HEK293 (cell line): ENCODE measurements around the gene FASN.

Experiments used
- CTCF ChIA-PET: fragments of 350-600 bp; formaldehyde crosslinking; extraction: SDS; loops from one replicate; lab custom pipeline; 2021; ENCODE audit warnings: antibody characterized with exemption; lab: Yijun Ruan, JAX
- POLR2A ChIA-PET: fragments of 300-600 bp; formaldehyde crosslinking; extraction: SDS; loops from one replicate; lab custom pipeline; 2020; ENCODE audit warnings: antibody characterized with exemption, inconsistent platforms; lab: Yijun Ruan, JAX
- H3K27ac ChIP-seq: fragments of 200-500 bp; sonication (Bioruptor generic); 2 replicates; pipeline ENCODE4 v1.5.1; 2014; ENCODE audit warnings: low read depth, low read length, control low read depth, inconsistent platforms; ENCODE audit errors: extremely low read depth
- H3K36me3 ChIP-seq, 2 experiments: fragments of 200-500 bp in 1 of 2; sonication (Bioruptor generic) in 1 of 2; 1 replicate in 1 of 2; 2 replicates in 1 of 2; pipeline ENCODE4 v1.5.1; 2014 to 2017; ENCODE audit warnings: inconsistent platforms in 2 of 2, low read length in 2 of 2; ENCODE audit not compliant: control insufficient read depth in 2 of 2, insufficient read depth in 1 of 2
- H3K4me1 ChIP-seq: fragments of 200-500 bp; sonication (Bioruptor generic); 2 replicates; pipeline ENCODE4 v1.5.1; 2014; ENCODE audit warnings: mild to moderate bottlenecking, low read length, inconsistent platforms; ENCODE audit not compliant: control insufficient read depth, insufficient read depth
- H3K4me3 ChIP-seq: 2 replicates; pipeline ENCODE4 v1.5.1; 2011; ENCODE audit warnings: low read depth, mild to moderate bottlenecking, control low read depth, low read length, moderate library complexity
- H3K9me3 ChIP-seq: fragments of 200-500 bp; sonication (Bioruptor generic); 2 replicates; pipeline ENCODE4 v1.5.1; 2014; ENCODE audit warnings: low read depth, low read length, inconsistent platforms; ENCODE audit not compliant: control insufficient read depth, insufficient read depth
- BCL11B ChIP-seq: fragments of 450-650 bp; formaldehyde crosslinking; IDR thresholded peaks from 2 replicates; pipeline ENCODE4 v1.5.1; 2016; ENCODE audit warnings: low read depth, missing biosample characterization, missing genetic modification characterization
- PBX3 ChIP-seq: sonication (generic); formaldehyde crosslinking; IDR thresholded peaks from 2 replicates; pipeline ENCODE4 v1.8.1; 2022; ENCODE audit warnings: mild to moderate bottlenecking, moderate library complexity, missing genetic modification reagents
- SCRT1 ChIP-seq: fragments of 450-650 bp; formaldehyde crosslinking; IDR thresholded peaks from 2 replicates; pipeline ENCODE4 v1.5.1; 2016; ENCODE audit warnings: missing biosample characterization, missing genetic modification characterization, borderline replicate concordance
- SCRT2 ChIP-seq: fragments of 450-650 bp; formaldehyde crosslinking; IDR thresholded peaks from 2 replicates; pipeline ENCODE4 v1.5.1; 2016; ENCODE audit warnings: missing biosample characterization, missing genetic modification characterization
- ZNF335 ChIP-seq: fragments of 450-650 bp; formaldehyde crosslinking; conservative IDR thresholded peaks from 2 replicates; pipeline ENCODE4 v1.5.1; 2016; ENCODE audit warnings: missing biosample characterization, missing genetic modification characterization
- ZNF366 ChIP-seq: fragments of 450-650 bp; formaldehyde crosslinking; conservative IDR thresholded peaks from 2 replicates; pipeline ENCODE4 v1.5.1; 2016; ENCODE audit warnings: missing biosample characterization, missing genetic modification characterization
- ZNF660 ChIP-seq: fragments of 450-650 bp; IDR thresholded peaks from 2 replicates; pipeline ENCODE4 v1.5.1; 2018; ENCODE audit warnings: missing biosample characterization, mild to moderate bottlenecking, missing genetic modification characterization
- ZNF701 ChIP-seq: fragments of 450-650 bp; formaldehyde crosslinking; IDR thresholded peaks from 2 replicates; pipeline ENCODE4 v1.5.1; 2016; ENCODE audit warnings: missing biosample characterization, missing genetic modification characterization
- TF ChIP-seq, protein P1 (sequence below): fragments of 450-650 bp; formaldehyde crosslinking; IDR thresholded peaks from 2 replicates; pipeline ENCODE4 v1.5.1; 2016; ENCODE audit warnings: missing biosample characterization, missing genetic modification characterization
- TF ChIP-seq, protein P2 (sequence below): fragments of 450-650 bp; formaldehyde crosslinking; IDR thresholded peaks from 2 replicates; pipeline ENCODE4 v1.5.0; 2017; ENCODE audit warnings: missing biosample characterization, missing genetic modification characterization, borderline replicate concordance
- TF ChIP-seq, protein P3 (sequence below): fragments of 450-650 bp; formaldehyde crosslinking; IDR thresholded peaks from 2 replicates; pipeline ENCODE4 v1.5.1; 2016; ENCODE audit warnings: missing biosample characterization, missing genetic modification characterization
- TF ChIP-seq, protein P4 (sequence below): fragments of 450-650 bp; formaldehyde crosslinking; optimal IDR thresholded peaks from 2 replicates; pipeline ENCODE3; 2016; ENCODE audit warnings: missing biosample characterization, mild to moderate bottlenecking, missing genetic modification characterization
- TF ChIP-seq, protein P5 (sequence below): fragments of 450-650 bp; formaldehyde crosslinking; IDR thresholded peaks from 2 replicates; pipeline ENCODE4 v1.5.1; 2016; ENCODE audit warnings: missing biosample characterization, missing genetic modification characterization
- TF ChIP-seq, protein P6 (sequence below): fragments of 450-650 bp; formaldehyde crosslinking; conservative IDR thresholded peaks from 2 replicates; pipeline ENCODE4 v1.5.1; 2016; ENCODE audit warnings: low read depth, missing biosample characterization, missing genetic modification characterization

Gene FASN

GRCh38 chr17:82050761-82051641 is 47.0 kb downstream of the FASN start (continued):
- TF ChIP-seq, protein P1, sequence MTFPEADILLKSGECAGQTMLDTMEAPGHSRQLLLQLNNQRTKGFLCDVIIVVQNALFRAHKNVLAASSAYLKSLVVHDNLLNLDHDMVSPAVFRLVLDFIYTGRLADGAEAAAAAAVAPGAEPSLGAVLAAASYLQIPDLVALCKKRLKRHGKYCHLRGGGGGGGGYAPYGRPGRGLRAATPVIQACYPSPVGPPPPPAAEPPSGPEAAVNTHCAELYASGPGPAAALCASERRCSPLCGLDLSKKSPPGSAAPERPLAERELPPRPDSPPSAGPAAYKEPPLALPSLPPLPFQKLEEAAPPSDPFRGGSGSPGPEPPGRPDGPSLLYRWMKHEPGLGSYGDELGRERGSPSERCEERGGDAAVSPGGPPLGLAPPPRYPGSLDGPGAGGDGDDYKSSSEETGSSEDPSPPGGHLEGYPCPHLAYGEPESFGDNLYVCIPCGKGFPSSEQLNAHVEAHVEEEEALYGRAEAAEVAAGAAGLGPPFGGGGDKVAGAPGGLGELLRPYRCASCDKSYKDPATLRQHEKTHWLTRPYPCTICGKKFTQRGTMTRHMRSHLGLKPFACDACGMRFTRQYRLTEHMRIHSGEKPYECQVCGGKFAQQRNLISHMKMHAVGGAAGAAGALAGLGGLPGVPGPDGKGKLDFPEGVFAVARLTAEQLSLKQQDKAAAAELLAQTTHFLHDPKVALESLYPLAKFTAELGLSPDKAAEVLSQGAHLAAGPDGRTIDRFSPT (tag by site-specific recombination) = peak; percentile 5; the same call in 1 of the 2 replicates
- TF ChIP-seq, protein P2, sequence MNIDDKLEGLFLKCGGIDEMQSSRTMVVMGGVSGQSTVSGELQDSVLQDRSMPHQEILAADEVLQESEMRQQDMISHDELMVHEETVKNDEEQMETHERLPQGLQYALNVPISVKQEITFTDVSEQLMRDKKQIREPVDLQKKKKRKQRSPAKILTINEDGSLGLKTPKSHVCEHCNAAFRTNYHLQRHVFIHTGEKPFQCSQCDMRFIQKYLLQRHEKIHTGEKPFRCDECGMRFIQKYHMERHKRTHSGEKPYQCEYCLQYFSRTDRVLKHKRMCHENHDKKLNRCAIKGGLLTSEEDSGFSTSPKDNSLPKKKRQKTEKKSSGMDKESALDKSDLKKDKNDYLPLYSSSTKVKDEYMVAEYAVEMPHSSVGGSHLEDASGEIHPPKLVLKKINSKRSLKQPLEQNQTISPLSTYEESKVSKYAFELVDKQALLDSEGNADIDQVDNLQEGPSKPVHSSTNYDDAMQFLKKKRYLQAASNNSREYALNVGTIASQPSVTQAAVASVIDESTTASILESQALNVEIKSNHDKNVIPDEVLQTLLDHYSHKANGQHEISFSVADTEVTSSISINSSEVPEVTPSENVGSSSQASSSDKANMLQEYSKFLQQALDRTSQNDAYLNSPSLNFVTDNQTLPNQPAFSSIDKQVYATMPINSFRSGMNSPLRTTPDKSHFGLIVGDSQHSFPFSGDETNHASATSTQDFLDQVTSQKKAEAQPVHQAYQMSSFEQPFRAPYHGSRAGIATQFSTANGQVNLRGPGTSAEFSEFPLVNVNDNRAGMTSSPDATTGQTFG = no peak
- TF ChIP-seq BCL11B (tag by site-specific recombination) = peak; percentile 46; the same call in 1 of the 2 replicates
- TF ChIP-seq ZNF335 (tag by site-specific recombination) = peak; percentile 73; the same call in 1 of the 2 replicates

- peak overlapping the region; percentile 83; the same call in 1 of the 2 replicates for H3K4me3 ChIP-seq
- CTCF ChIA-PET = interaction anchor here (0.5 to 1.3 kb wide), 5 partner anchors 12 to 141 kb away, joined by 3 to 6 read pairs (median 4); partner anchors contain the start of gene DCXR
- TF ChIP-seq, protein P3, sequence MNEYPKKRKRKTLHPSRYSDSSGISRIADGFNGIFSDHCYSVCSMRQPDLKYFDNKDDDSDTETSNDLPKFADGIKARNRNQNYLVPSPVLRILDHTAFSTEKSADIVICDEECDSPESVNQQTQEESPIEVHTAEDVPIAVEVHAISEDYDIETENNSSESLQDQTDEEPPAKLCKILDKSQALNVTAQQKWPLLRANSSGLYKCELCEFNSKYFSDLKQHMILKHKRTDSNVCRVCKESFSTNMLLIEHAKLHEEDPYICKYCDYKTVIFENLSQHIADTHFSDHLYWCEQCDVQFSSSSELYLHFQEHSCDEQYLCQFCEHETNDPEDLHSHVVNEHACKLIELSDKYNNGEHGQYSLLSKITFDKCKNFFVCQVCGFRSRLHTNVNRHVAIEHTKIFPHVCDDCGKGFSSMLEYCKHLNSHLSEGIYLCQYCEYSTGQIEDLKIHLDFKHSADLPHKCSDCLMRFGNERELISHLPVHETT = no peak
- peak; percentile 32; the same call in 1 of the 2 replicates for TF ChIP-seq SCRT1 (tag by site-specific recombination)
- TF ChIP-seq, protein P4, sequence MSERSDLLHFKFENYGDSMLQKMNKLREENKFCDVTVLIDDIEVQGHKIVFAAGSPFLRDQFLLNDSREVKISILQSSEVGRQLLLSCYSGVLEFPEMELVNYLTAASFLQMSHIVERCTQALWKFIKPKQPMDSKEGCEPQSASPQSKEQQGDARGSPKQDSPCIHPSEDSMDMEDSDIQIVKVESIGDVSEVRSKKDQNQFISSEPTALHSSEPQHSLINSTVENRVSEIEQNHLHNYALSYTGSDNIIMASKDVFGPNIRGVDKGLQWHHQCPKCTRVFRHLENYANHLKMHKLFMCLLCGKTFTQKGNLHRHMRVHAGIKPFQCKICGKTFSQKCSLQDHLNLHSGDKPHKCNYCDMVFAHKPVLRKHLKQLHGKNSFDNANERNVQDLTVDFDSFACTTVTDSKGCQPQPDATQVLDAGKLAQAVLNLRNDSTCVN = no peak
- TF ChIP-seq SCRT2 (tag by site-specific recombination) = peak; percentile 72
- TF ChIP-seq, protein P1 (tag by site-specific recombination) = peak; percentile 34; the same call in 1 of the 2 replicates
- no peak for TF ChIP-seq ZNF701 (tag by site-specific recombination)
- TF ChIP-seq, protein P5, sequence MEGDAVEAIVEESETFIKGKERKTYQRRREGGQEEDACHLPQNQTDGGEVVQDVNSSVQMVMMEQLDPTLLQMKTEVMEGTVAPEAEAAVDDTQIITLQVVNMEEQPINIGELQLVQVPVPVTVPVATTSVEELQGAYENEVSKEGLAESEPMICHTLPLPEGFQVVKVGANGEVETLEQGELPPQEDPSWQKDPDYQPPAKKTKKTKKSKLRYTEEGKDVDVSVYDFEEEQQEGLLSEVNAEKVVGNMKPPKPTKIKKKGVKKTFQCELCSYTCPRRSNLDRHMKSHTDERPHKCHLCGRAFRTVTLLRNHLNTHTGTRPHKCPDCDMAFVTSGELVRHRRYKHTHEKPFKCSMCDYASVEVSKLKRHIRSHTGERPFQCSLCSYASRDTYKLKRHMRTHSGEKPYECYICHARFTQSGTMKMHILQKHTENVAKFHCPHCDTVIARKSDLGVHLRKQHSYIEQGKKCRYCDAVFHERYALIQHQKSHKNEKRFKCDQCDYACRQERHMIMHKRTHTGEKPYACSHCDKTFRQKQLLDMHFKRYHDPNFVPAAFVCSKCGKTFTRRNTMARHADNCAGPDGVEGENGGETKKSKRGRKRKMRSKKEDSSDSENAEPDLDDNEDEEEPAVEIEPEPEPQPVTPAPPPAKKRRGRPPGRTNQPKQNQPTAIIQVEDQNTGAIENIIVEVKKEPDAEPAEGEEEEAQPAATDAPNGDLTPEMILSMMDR (tag by site-specific recombination) = no peak
- TF ChIP-seq PBX3 (CRISPR knock-in tag) = 0 out of 2 replicates have a peak, but pooled peaks have one; percentile 34
- no peak for TF ChIP-seq ZNF660 (tag by site-specific recombination)
- no peak for TF ChIP-seq ZNF366 (tag by site-specific recombination)
- TF ChIP-seq, protein P6, sequence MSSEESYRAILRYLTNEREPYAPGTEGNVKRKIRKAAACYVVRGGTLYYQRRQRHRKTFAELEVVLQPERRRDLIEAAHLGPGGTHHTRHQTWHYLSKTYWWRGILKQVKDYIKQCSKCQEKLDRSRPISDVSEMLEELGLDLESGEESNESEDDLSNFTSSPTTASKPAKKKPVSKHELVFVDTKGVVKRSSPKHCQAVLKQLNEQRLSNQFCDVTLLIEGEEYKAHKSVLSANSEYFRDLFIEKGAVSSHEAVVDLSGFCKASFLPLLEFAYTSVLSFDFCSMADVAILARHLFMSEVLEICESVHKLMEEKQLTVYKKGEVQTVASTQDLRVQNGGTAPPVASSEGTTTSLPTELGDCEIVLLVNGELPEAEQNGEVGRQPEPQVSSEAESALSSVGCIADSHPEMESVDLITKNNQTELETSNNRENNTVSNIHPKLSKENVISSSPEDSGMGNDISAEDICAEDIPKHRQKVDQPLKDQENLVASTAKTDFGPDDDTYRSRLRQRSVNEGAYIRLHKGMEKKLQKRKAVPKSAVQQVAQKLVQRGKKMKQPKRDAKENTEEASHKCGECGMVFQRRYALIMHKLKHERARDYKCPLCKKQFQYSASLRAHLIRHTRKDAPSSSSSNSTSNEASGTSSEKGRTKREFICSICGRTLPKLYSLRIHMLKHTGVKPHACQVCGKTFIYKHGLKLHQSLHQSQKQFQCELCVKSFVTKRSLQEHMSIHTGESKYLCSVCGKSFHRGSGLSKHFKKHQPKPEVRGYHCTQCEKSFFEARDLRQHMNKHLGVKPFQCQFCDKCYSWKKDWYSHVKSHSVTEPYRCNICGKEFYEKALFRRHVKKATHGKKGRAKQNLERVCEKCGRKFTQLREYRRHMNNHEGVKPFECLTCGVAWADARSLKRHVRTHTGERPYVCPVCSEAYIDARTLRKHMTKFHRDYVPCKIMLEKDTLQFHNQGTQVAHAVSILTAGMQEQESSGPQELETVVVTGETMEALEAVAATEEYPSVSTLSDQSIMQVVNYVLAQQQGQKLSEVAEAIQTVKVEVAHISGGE (tag by site-specific recombination) = no peak
- H3K4me1 ChIP-seq = peaks cover 7% of the 10 kb centered on the region
- no peaks in the 10 kb centered on the region for H3K9me3 ChIP-seq
- H3K36me3 ChIP-seq = peaks cover 0 to 71% of the 10 kb centered on the region in 2 experiments; a peak in 2 of 3 replicates
- POLR2A ChIA-PET = interaction anchor here (0.6 to 14.2 kb wide), 6 partner anchors 9 to 177 kb away, joined by 4 to 96 read pairs (median 5); partner anchors contain the start of genes DCXR and RAC3
- H3K27ac ChIP-seq = no peak overlapping the region; the same call in 1 of the 2 replicates
These were observed 47.8 kb downstream of the FASN start for GRCh38 chr17:82050152-82050760.
